Upper lobe of left lung (tissue), 6 donors: ENCODE measurements around the gene METTL9. TPM values are rescaled to one million over a fixed set of nuclear protein-coding genes. Genes with fewer than 3 reads are reported as not detected.

Experiments used
- ATAC-seq, 2 donors: fragments of 200-7000 bp; cut with Tn5 transposase; one replicate each; pipeline ENCODE4 v1.9.1; 2022; ENCODE audit warnings: mild to moderate bottlenecking in 2 of 2, moderate library complexity in 2 of 2; ENCODE audit not compliant: low FRiP score in 2 of 2
- DNase-seq, 2 donors: peaks; one replicate each; pipeline ENCODE4 v3.0.0-alpha.2; 2019 to 2020
- H3K27ac ChIP-seq, 4 donors: fragments of 200-600 bp; sonication (generic); one replicate each; pipeline ENCODE4 v1.5.1; 2016 to 2019
- H3K27me3 ChIP-seq, 4 donors: fragments of 200-600 bp; sonication (generic); one replicate each; pipeline ENCODE4 v1.5.1; 2017 to 2019
- H3K36me3 ChIP-seq, 4 donors: fragments of 200-600 bp; sonication (generic); one replicate each; pipeline ENCODE4 v1.5.1; 2016 to 2019
- H3K4me1 ChIP-seq, 4 donors: fragments of 200-600 bp; sonication (generic); one replicate each; pipeline ENCODE4 v1.5.1; 2018 to 2019
- H3K4me3 ChIP-seq, 4 donors: fragments of 200-600 bp; sonication (generic); one replicate each; pipeline ENCODE4 v1.5.1; 2017 to 2019; ENCODE audit warnings: mild to moderate bottlenecking in 2 of 4, moderate library complexity in 1 of 4
- H3K9me3 ChIP-seq, 4 donors: fragments of 200-600 bp; sonication (generic); one replicate each; pipeline ENCODE4 v1.5.1; 2018 to 2019
- CTCF ChIP-seq, 6 experiments: fragments of 450-650 bp in 4 of 6; fragments of 200-600 bp in 2 of 6; sonication (generic) in 2 of 6; IDR thresholded peaks; one replicate each; pipeline ENCODE4 v1.5.1; 2016 to 2019; ENCODE audit warnings: antibody characterized with exemption in 6 of 6
- EP300 ChIP-seq, 4 donors: sonication (generic); formaldehyde crosslinking; IDR thresholded peaks; one replicate each; pipeline ENCODE4 v1.5.1; 2017; ENCODE audit warnings: antibody characterized with exemption in 4 of 4, control low read depth in 2 of 4
- POLR2A ChIP-seq, 4 donors: fragments of 450-650 bp; IDR thresholded peaks; one replicate each; pipeline ENCODE4 v1.5.1; 2016 to 2017; ENCODE audit warnings: antibody characterized with exemption in 4 of 4, mild to moderate bottlenecking in 2 of 4
- POLR2AphosphoS5 ChIP-seq, 2 donors: sonication (generic); formaldehyde crosslinking; IDR thresholded peaks; one replicate each; pipeline ENCODE4 v1.5.1; 2017; ENCODE audit warnings: antibody characterized with exemption in 2 of 2
- WGBS, 2 donors: methylation state at CpG; one replicate each; pipeline ENCODE4 v1.1.5; 2017 to 2018; 5-methylcytosine and 5-hydroxymethylcytosine counted together
- total RNA-seq, 6 donors: library from RNA; depleted of rRNA in 4 of 6; stranded (reverse); fragments of >200 nt in 4 of 6; gene quantifications; one replicate each; pipeline versions ENCODE4 v1.1.0 to v1.2.1, GENCODE V29; 2016 to 2021
- donor health status: DM: no; HTN: no; CAD: no; lungs with moderate emphysema.
- donor health status: DM: no; HTN: yes; CAD: no; lungs with severe emphysema.

The METTL9 gene
- total RNA-seq, 6 donors from 2014 or later = 57.1 to 120 (median 93.3) TPM

GRCh38 chr16:21654881-21655280 lies 55.5 kb downstream of the METTL9 start:
- peaks cover 3 to 22% (median 9%) of the 10 kb centered on the region in 4 donors for H3K4me1 ChIP-seq

GRCh38 chr16:21656795-21657768 lies 57.7 kb downstream of the METTL9 start:
- peaks cover 0 to 21% (median 0%) of the 10 kb centered on the region in 4 donors for H3K36me3 ChIP-seq
- DNase-seq = no peak
- ATAC-seq = peak in 1 of 2 donors; percentile 67
- 3 to 6% methylated on average over 4 of the region's 4 CpGs for WGBS, 2 donors
- no peaks in the 10 kb centered on the region for H3K9me3 ChIP-seq
- H3K4me1 ChIP-seq = peaks cover 3 to 22% (median 7%) of the 10 kb centered on the region in 4 donors
- no peaks in the 10 kb centered on the region for H3K27me3 ChIP-seq
- TF ChIP-seq CTCF (IDR thresholded peaks at IDR 0.05) = peak; percentile 53 to 74 (median 68)
- no peak for TF ChIP-seq POLR2AphosphoS5 (IDR thresholded peaks at IDR 0.05)
- H3K4me3 ChIP-seq = no peak overlapping the region
- peak overlapping the region in 1 of 4 donors; percentile 52 for H3K27ac ChIP-seq

More at GRCh38 chr16:21654881-21655280, 55.5 kb downstream of the METTL9 start:
- H3K36me3 ChIP-seq = peaks cover 0 to 21% (median 0%) of the 10 kb centered on the region in 4 donors
- ATAC-seq = no peak
- TF ChIP-seq CTCF (IDR thresholded peaks at IDR 0.05) (no peak), POLR2AphosphoS5 (IDR thresholded peaks at IDR 0.05) (no peak)
- H3K27ac ChIP-seq = no peak overlapping the region
- H3K27me3 ChIP-seq = no peaks in the 10 kb centered on the region
- no peak overlapping the region for H3K4me3 ChIP-seq
- WGBS, 2 donors = 74 to 86% methylated on average over 2 of the region's 2 CpGs
- DNase-seq = no peak
- H3K9me3 ChIP-seq = no peaks in the 10 kb centered on the region

GRCh38 chr16:21659124-21659523 lies 59.7 kb downstream of the METTL9 start:
- no peak for DNase-seq
- H3K27ac ChIP-seq = peak overlapping the region in 1 of 4 donors; percentile 61
- TF ChIP-seq CTCF (IDR thresholded peaks at IDR 0.05) (no peak), POLR2AphosphoS5 (IDR thresholded peaks at IDR 0.05) (no peak), EP300 (IDR thresholded peaks at IDR 0.05) (no peak), POLR2A (IDR thresholded peaks at IDR 0.05) (no peak)
- 59 to 81% methylated on average over 4 of the region's 4 CpGs for WGBS, 2 donors
- H3K36me3 ChIP-seq = peaks cover 0 to 21% (median 0%) of the 10 kb centered on the region in 4 donors
- no peaks in the 10 kb centered on the region for H3K9me3 ChIP-seq
- H3K4me3 ChIP-seq = no peak overlapping the region
- ATAC-seq = peak in 1 of 2 donors; percentile 60
- H3K27me3 ChIP-seq = peaks cover 0 to 4% (median 0%) of the 10 kb centered on the region in 4 donors
- peaks cover 4 to 19% (median 11%) of the 10 kb centered on the region in 4 donors for H3K4me1 ChIP-seq

GRCh38 chr16:21663889-21664647 lies 64.7 kb downstream of the METTL9 start, which contains the start of gene OTOA:
OTOA (plus strand) TSS chr16:21663968; CDS start chr16:21678515, 14,547 bp downstream.
- TF ChIP-seq POLR2A (IDR thresholded peaks at IDR 0.05) (no peak), POLR2AphosphoS5 (IDR thresholded peaks at IDR 0.05) (no peak), EP300 (IDR thresholded peaks at IDR 0.05) (no peak), CTCF (IDR thresholded peaks at IDR 0.05) (no peak)
- no peaks in the 10 kb centered on the region for H3K36me3 ChIP-seq
- no peaks in the 10 kb centered on the region for H3K9me3 ChIP-seq
- DNase-seq (peak in 1 of 2 donors; percentile 89), ATAC-seq (peak in 1 of 2 donors; percentile 54)
- peaks cover 0 to 9% (median 0%) of the 10 kb centered on the region in 4 donors for H3K27me3 ChIP-seq
- H3K27ac ChIP-seq = no peak within 1 kb of the TSS
- 13 to 35% methylated on average over 17 to 39 of the region's 45 CpGs for WGBS, 2 donors
- peak within 1 kb of the TSS in 3 of 4 donors; percentile 15 to 37 (median 32) for H3K4me3 ChIP-seq
- H3K4me1 ChIP-seq = peaks cover 0 to 8% (median 5%) of the 10 kb centered on the region in 4 donors
